Loucy (cell line): ENCODE results near the gene FGF19.

Experiments
- H2AFZ ChIP-seq: fragments of 200-600 bp; sonication (generic); 2 replicates; pipeline ENCODE4 v1.6.0; 2016; ENCODE audit warnings: antibody characterized with exemption, mild to moderate bottlenecking, low read length, moderate library complexity
- H3F3A ChIP-seq: fragments of 200-600 bp; 2 replicates; pipeline ENCODE4 v1.6.0; 2016; ENCODE audit warnings: antibody characterized with exemption, low read depth, mild to moderate bottlenecking
- H3K27me3 ChIP-seq: fragments of 200-600 bp; sonication (generic); 2 replicates; pipeline ENCODE4 v1.6.1; 2014; ENCODE audit warnings: low read length, mild to moderate bottlenecking; ENCODE audit not compliant: insufficient read depth, poor library complexity, severe bottlenecking
- H3K36me3 ChIP-seq: fragments of 200-600 bp; sonication (generic); 2 replicates; pipeline ENCODE4 v1.6.1; 2016; ENCODE audit warnings: low read length; ENCODE audit not compliant: insufficient read depth
- H3K4me1 ChIP-seq: fragments of 200-600 bp; sonication (generic); 2 replicates; pipeline ENCODE4 v1.5.1; 2014; ENCODE audit warnings: low read length, mild to moderate bottlenecking; ENCODE audit not compliant: insufficient read depth, poor library complexity, severe bottlenecking
- H3K4me2 ChIP-seq: fragments of 200-600 bp; sonication (generic); 2 replicates; pipeline ENCODE4 v1.6.0; 2014; ENCODE audit warnings: antibody characterized with exemption, low read length, low read depth, mild to moderate bottlenecking; ENCODE audit not compliant: poor library complexity, severe bottlenecking
- H3K4me3 ChIP-seq: fragments of 200-600 bp; sonication (generic); 2 replicates; pipeline ENCODE4 v1.5.1; 2014; ENCODE audit warnings: low read length, mild to moderate bottlenecking, mixed read lengths; ENCODE audit not compliant: poor library complexity, severe bottlenecking
- H3K79me2 ChIP-seq: fragments of 200-600 bp; sonication (generic); 2 replicates; pipeline ENCODE4 v1.6.1; 2014; ENCODE audit warnings: low read length; ENCODE audit not compliant: insufficient read depth
- H3K9ac ChIP-seq: fragments of 200-600 bp; sonication (generic); 2 replicates; pipeline ENCODE4 v1.6.0; 2014; ENCODE audit warnings: mild to moderate bottlenecking, low read depth, low read length, moderate library complexity; ENCODE audit not compliant: poor library complexity, severe bottlenecking
- H3K9me2 ChIP-seq: fragments of 200-600 bp; sonication (generic); replicated peaks from 2 replicates; pipeline ENCODE4 v1.6.1; 2016; ENCODE audit warnings: low read depth, low read length, mixed read lengths
- H3K9me3 ChIP-seq: fragments of 200-600 bp; sonication (generic); 2 replicates; pipeline ENCODE4 v1.6.1; 2014; ENCODE audit warnings: mild to moderate bottlenecking, antibody characterized with exemption, low read length, low read depth; ENCODE audit not compliant: insufficient read depth
- H4K20me1 ChIP-seq: fragments of 200-600 bp; sonication (generic); 2 replicates; pipeline ENCODE4 v1.6.0; 2014; ENCODE audit warnings: antibody characterized with exemption, low read length, mild to moderate bottlenecking; ENCODE audit not compliant: insufficient read depth, poor library complexity, severe bottlenecking
- CTCF ChIP-seq: fragments of 200-600 bp; sonication (generic); conservative IDR thresholded peaks from 2 replicates; pipeline ENCODE4 v1.5.1; 2014; ENCODE audit warnings: mild to moderate bottlenecking, antibody characterized with exemption, low read length
- EZH2phosphoT487 ChIP-seq: fragments of 200-600 bp; IDR thresholded peaks from 2 replicates; pipeline ENCODE4 v1.6.1; 2018; ENCODE audit warnings: antibody characterized with exemption, mild to moderate bottlenecking, moderate library complexity, borderline replicate concordance

Gene FGF19

GRCh38 chr11:69718147-69718546 is 14.3 kb upstream of the FGF19 start:
- peak overlapping the region; percentile 31 for H3K4me2 ChIP-seq
- no peaks in the 10 kb centered on the region for H3K36me3 ChIP-seq
- no peak overlapping the region for H3K9ac ChIP-seq
- H3K79me2 ChIP-seq, result no peaks in the 10 kb centered on the region
- H3K4me3 ChIP-seq, result no peak overlapping the region
- H3K4me1 ChIP-seq, result peaks cover 11% of the 10 kb centered on the region
- no peaks in the 10 kb centered on the region for H4K20me1 ChIP-seq
- no peaks in the 10 kb centered on the region for H3K9me3 ChIP-seq
- no peaks in the 10 kb centered on the region for H3F3A ChIP-seq
- H3K27me3 ChIP-seq, result no peaks in the 10 kb centered on the region
- H3K9me2 ChIP-seq, result no peaks in the 10 kb centered on the region
- no peak for TF ChIP-seq EZH2phosphoT487
- peak; percentile 79 for TF ChIP-seq CTCF
- no peak overlapping the region for H2AFZ ChIP-seq

- no peaks in the 10 kb centered on the region for H3K9me3 ChIP-seq
- no peaks in the 10 kb centered on the region for H4K20me1 ChIP-seq
- no peak overlapping the region for H2AFZ ChIP-seq
- no peak for TF ChIP-seq EZH2phosphoT487
- TF ChIP-seq CTCF, result no peak
- no peaks in the 10 kb centered on the region for H3K9me2 ChIP-seq
- no peaks in the 10 kb centered on the region for H3F3A ChIP-seq
- H3K4me1 ChIP-seq, result peaks cover 11% of the 10 kb centered on the region
- peak overlapping the region; percentile 2 for H3K4me2 ChIP-seq
- H3K36me3 ChIP-seq, result no peaks in the 10 kb centered on the region
- no peaks in the 10 kb centered on the region for H3K79me2 ChIP-seq
- H3K4me3 ChIP-seq, result no peak overlapping the region
- H3K27me3 ChIP-seq, result no peaks in the 10 kb centered on the region
- no peak overlapping the region for H3K9ac ChIP-seq
These were observed 13.3 kb upstream of the FGF19 start for GRCh38 chr11:69716891-69717747.

- Histone ChIP-seq H3K79me2 (no peaks in the 10 kb centered on the region), H3K27me3 (no peaks in the 10 kb centered on the region), H3K4me3 (no peak overlapping the region), H3F3A (no peaks in the 10 kb centered on the region), H3K36me3 (no peaks in the 10 kb centered on the region), H3K4me1 (peaks cover 11% of the 10 kb centered on the region), H3K9me2 (no peaks in the 10 kb centered on the region), H3K9me3 (no peaks in the 10 kb centered on the region), H4K20me1 (no peaks in the 10 kb centered on the region), H3K9ac (no peak overlapping the region), H2AFZ (no peak overlapping the region), H3K4me2 (no peak overlapping the region)
- no peak for TF ChIP-seq CTCF
- no peak for TF ChIP-seq EZH2phosphoT487
These were observed 12.3 kb upstream of the FGF19 start for GRCh38 chr11:69716099-69716498.
